GM12875 (cell line): ENCODE measurements around the gene RNU1-3.
A peak's percentile ranks its signal among the peaks of the same experiment; 100 is the strongest.
"Not testable (repeated sequence)": the region's sequence is repeated elsewhere in the genome, so short reads cannot be mapped to it uniquely, and the experiment has no call there.

Source experiments
- H3K4me3 ChIP-seq: one replicate; pipeline ENCODE4 v1.5.1; 2011; ENCODE audit warnings: low read depth, low read length, control low read depth
- CTCF ChIP-seq: IDR thresholded peaks from 2 replicates; pipeline ENCODE4 v1.5.1; 2011; ENCODE audit warnings: low read depth, mild to moderate bottlenecking, control low read depth, inconsistent platforms, low read length, moderate library complexity, borderline replicate concordance; ENCODE audit not compliant: insufficient read depth

The RNU1-3 gene

GRCh38 chr1:16644482-16645270, 22.1 kb downstream of the RNU1-3 start:
- peak overlapping the region; percentile 71 for H3K4me3 ChIP-seq
- peak; percentile 77 for TF ChIP-seq CTCF

- no peak for TF ChIP-seq CTCF
- peak overlapping the region; percentile 71 for H3K4me3 ChIP-seq
These were observed 22.6 kb downstream of the RNU1-3 start for GRCh38 chr1:16644193-16644481.

GRCh38 chr1:16643476-16644192, 23.1 kb downstream of the RNU1-3 start:
- peak overlapping the region; percentile 71 for H3K4me3 ChIP-seq

- H3K4me3 ChIP-seq: not testable (repeated sequence)
These were observed 23.7 kb downstream of the RNU1-3 start for GRCh38 chr1:16643001-16643411.

- H3K4me3 ChIP-seq: not testable (repeated sequence)
These were observed 24.5 kb downstream of the RNU1-3 start for GRCh38 chr1:16642025-16642966.

GRCh38 chr1:16641159-16641975, 25.4 kb downstream of the RNU1-3 start:
- not testable (repeated sequence) for H3K4me3 ChIP-seq

GRCh38 chr1:16639091-16640031, 27.4 kb downstream of the RNU1-3 start:
- not testable (repeated sequence) for H3K4me3 ChIP-seq

GRCh38 chr1:16637941-16638778, 28.6 kb downstream of the RNU1-3 start:
- H3K4me3 ChIP-seq: not testable (repeated sequence)

GRCh38 chr1:16636551-16637195, 30.1 kb downstream of the RNU1-3 start:
- H3K4me3 ChIP-seq: not testable (repeated sequence)

- not testable (repeated sequence) for H3K4me3 ChIP-seq
These were observed 30.8 kb downstream of the RNU1-3 start for GRCh38 chr1:16635959-16636358.

GRCh38 chr1:16633540-16634282, 33.0 kb downstream of the RNU1-3 start:
- not testable (repeated sequence) for H3K4me3 ChIP-seq

GRCh38 chr1:16632044-16632850, 34.5 kb downstream of the RNU1-3 start:
- not testable (repeated sequence) for H3K4me3 ChIP-seq
